HEK293 (cell line): ENCODE measurements around the gene SARM1.
A peak's percentile ranks its signal among the peaks of the same experiment; 100 is the strongest.

ENCODE experiments used
- CTCF ChIA-PET: fragments of 350-600 bp; formaldehyde crosslinking; extraction: SDS; loops from one replicate; lab custom pipeline; 2021; ENCODE audit warnings: antibody characterized with exemption; lab: Yijun Ruan, JAX
- POLR2A ChIA-PET: fragments of 300-600 bp; formaldehyde crosslinking; extraction: SDS; loops from one replicate; lab custom pipeline; 2020; ENCODE audit warnings: antibody characterized with exemption, inconsistent platforms; lab: Yijun Ruan, JAX
- H3K27ac ChIP-seq: fragments of 200-500 bp; sonication (Bioruptor generic); 2 replicates; pipeline ENCODE4 v1.5.1; 2014; ENCODE audit warnings: low read depth, low read length, control low read depth, inconsistent platforms; ENCODE audit errors: extremely low read depth
- H3K36me3 ChIP-seq, 2 experiments: fragments of 200-500 bp in 1 of 2; sonication (Bioruptor generic) in 1 of 2; 1 replicate in 1 of 2; 2 replicates in 1 of 2; pipeline ENCODE4 v1.5.1; 2014 to 2017; ENCODE audit warnings: inconsistent platforms in 2 of 2, low read length in 2 of 2; ENCODE audit not compliant: control insufficient read depth in 2 of 2, insufficient read depth in 1 of 2
- H3K4me1 ChIP-seq: fragments of 200-500 bp; sonication (Bioruptor generic); 2 replicates; pipeline ENCODE4 v1.5.1; 2014; ENCODE audit warnings: mild to moderate bottlenecking, low read length, inconsistent platforms; ENCODE audit not compliant: control insufficient read depth, insufficient read depth
- H3K4me3 ChIP-seq: 2 replicates; pipeline ENCODE4 v1.5.1; 2011; ENCODE audit warnings: low read depth, mild to moderate bottlenecking, control low read depth, low read length, moderate library complexity
- H3K9me3 ChIP-seq: fragments of 200-500 bp; sonication (Bioruptor generic); 2 replicates; pipeline ENCODE4 v1.5.1; 2014; ENCODE audit warnings: low read depth, low read length, inconsistent platforms; ENCODE audit not compliant: control insufficient read depth, insufficient read depth
- BCL6B ChIP-seq: fragments of 450-650 bp; formaldehyde crosslinking; IDR thresholded peaks from 2 replicates; pipeline ENCODE4 v1.5.1; 2017; ENCODE audit warnings: missing biosample characterization, missing genetic modification characterization
- PRDM1 ChIP-seq: fragments of 450-650 bp; formaldehyde crosslinking; IDR thresholded peaks from 2 replicates; pipeline ENCODE4; 2016; ENCODE audit warnings: missing biosample characterization, missing genetic modification characterization
- PRDM10 ChIP-seq: fragments of 450-650 bp; formaldehyde crosslinking; IDR thresholded peaks from 2 replicates; pipeline ENCODE4 v1.5.1; 2016; ENCODE audit warnings: missing biosample characterization, missing genetic modification characterization
- SP7 ChIP-seq: fragments of 450-650 bp; formaldehyde crosslinking; IDR thresholded peaks from 2 replicates; pipeline ENCODE4 v1.5.1; 2016; ENCODE audit warnings: missing biosample characterization, missing genetic modification characterization
- WT1 ChIP-seq: fragments of 450-650 bp; formaldehyde crosslinking; IDR thresholded peaks from 2 replicates; pipeline ENCODE4 v1.5.1; 2016; ENCODE audit warnings: missing biosample characterization, missing genetic modification characterization
- ZBTB17 ChIP-seq: fragments of 450-650 bp; formaldehyde crosslinking; IDR thresholded peaks from 2 replicates; pipeline ENCODE4 v1.5.1; 2016; ENCODE audit warnings: missing biosample characterization, missing genetic modification characterization
- ZNF10 ChIP-seq: fragments of 450-650 bp; formaldehyde crosslinking; IDR thresholded peaks from 2 replicates; pipeline ENCODE4 v1.5.1; 2017; ENCODE audit warnings: missing biosample characterization, missing genetic modification characterization
- ZNF214 ChIP-seq: fragments of 450-650 bp; formaldehyde crosslinking; IDR thresholded peaks from 2 replicates; pipeline ENCODE4 v1.5.1; 2017; ENCODE audit warnings: missing biosample characterization, mild to moderate bottlenecking, missing genetic modification characterization, borderline replicate concordance
- ZNF248 ChIP-seq: fragments of 450-650 bp; formaldehyde crosslinking; IDR thresholded peaks from 2 replicates; pipeline ENCODE4 v1.5.1; 2017; ENCODE audit warnings: missing biosample characterization, missing genetic modification characterization
- ZNF274 ChIP-seq, 2 experiments: fragments of 200-500 bp in 1 of 2; fragments of 450-650 bp in 1 of 2; sonication (Bioruptor generic) in 1 of 2; formaldehyde crosslinking in 1 of 2; IDR thresholded peaks; 2 replicates each; pipeline versions ENCODE4 v1.5.1 to v1.6.1; 2014 to 2016; ENCODE audit warnings: borderline replicate concordance in 1 of 2, inconsistent platforms in 1 of 2, low read length in 1 of 2, missing biosample characterization in 1 of 2, missing genetic modification characterization in 1 of 2
- ZNF513 ChIP-seq: fragments of 450-650 bp; IDR thresholded peaks from 2 replicates; pipeline ENCODE4 v1.5.1; 2018; ENCODE audit warnings: missing biosample characterization, missing genetic modification characterization
- ZNF530 ChIP-seq: fragments of 450-650 bp; formaldehyde crosslinking; IDR thresholded peaks from 2 replicates; pipeline ENCODE4 v1.5.1; 2016; ENCODE audit warnings: low read depth, missing biosample characterization, missing genetic modification characterization
- ZNF629 ChIP-seq: fragments of 450-650 bp; formaldehyde crosslinking; IDR thresholded peaks from 2 replicates; pipeline ENCODE4 v1.5.1; 2017; ENCODE audit warnings: missing biosample characterization, missing genetic modification characterization
- ZNF747 ChIP-seq: fragments of 450-650 bp; formaldehyde crosslinking; IDR thresholded peaks from 2 replicates; pipeline ENCODE4 v1.5.1; 2016; ENCODE audit warnings: missing biosample characterization, missing genetic modification characterization
- ZSCAN30 ChIP-seq: fragments of 450-650 bp; IDR thresholded peaks from 2 replicates; pipeline ENCODE4 v1.5.1; 2018; ENCODE audit warnings: missing biosample characterization, mild to moderate bottlenecking, missing genetic modification characterization, moderate library complexity

Gene SARM1

GRCh38 chr17:28407130-28407973 lies 35.9 kb downstream of the SARM1 start (continued):
- no peak for TF ChIP-seq ZNF530 (tag by site-specific recombination)
- TF ChIP-seq BCL6B (tag by site-specific recombination): no peak
- no peak for TF ChIP-seq ZSCAN30 (tag by site-specific recombination)
- no peak for TF ChIP-seq ZNF274 (IDR thresholded peaks at IDR 0.05; ENCODE audit: low read length)
- no peak for TF ChIP-seq ZNF274 (tag by site-specific recombination; IDR thresholded peaks at IDR 0.05; ENCODE audit: borderline replicate concordance)

- CTCF ChIA-PET: interaction anchor here (1.4 to 2.9 kb wide), 4 partner anchors 9 to 176 kb away, joined by 3 to 41 read pairs (median 5); no protein-coding TSS in a partner anchor
- POLR2A ChIA-PET: interaction anchor here (0.6 to 1.6 kb wide), 5 partner anchors 8 to 995 kb away, joined by 3 to 7 read pairs (median 6); partner anchors contain the start of genes IFT20, POLDIP2 and TNFAIP1
- H3K9me3 ChIP-seq: no peaks in the 10 kb centered on the region
Observed at GRCh38 chr17:28407974-28408306, 36.4 kb downstream of the SARM1 start.

GRCh38 chr17:28412099-28412498 lies 40.6 kb downstream of the SARM1 start:
- H3K36me3 ChIP-seq: no peaks in the 10 kb centered on the region
- H3K9me3 ChIP-seq: no peaks in the 10 kb centered on the region
- H3K4me3 ChIP-seq: no peak overlapping the region
- TF ChIP-seq ZNF10 (tag by site-specific recombination) (no peak), PRDM1 (tag by site-specific recombination) (0 out of 2 replicates have a peak, but pooled peaks have one; percentile 24), ZNF513 (tag by site-specific recombination) (no peak), ZNF248 (tag by site-specific recombination) (no peak)
- no peaks in the 10 kb centered on the region for H3K4me1 ChIP-seq
- no peak overlapping the region for H3K27ac ChIP-seq
- CTCF ChIA-PET: interaction anchor here (0.5 kb wide), 1 partner anchor 107 kb away, joined by 3 read pairs; no protein-coding TSS in a partner anchor
- POLR2A ChIA-PET: no interaction called here

More at GRCh38 chr17:28407974-28408306, 36.4 kb downstream of the SARM1 start:
- Histone ChIP-seq H3K4me1 (no peaks in the 10 kb centered on the region), H3K27ac (peak overlapping the region; percentile 35; the same call in 1 of the 2 replicates), H3K36me3 (peaks cover 4 to 17% of the 10 kb centered on the region in 2 experiments; a peak in 1 of 3 replicates), H3K4me3 (no peak overlapping the region)
- TF ChIP-seq WT1 (tag by site-specific recombination): peak; percentile 12; the same call in 1 of the 2 replicates
- TF ChIP-seq ZBTB17 (tag by site-specific recombination): peak; percentile 10; the same call in 1 of the 2 replicates
- TF ChIP-seq ZNF214 (tag by site-specific recombination): no peak
- TF ChIP-seq PRDM10 (tag by site-specific recombination): peak; percentile 41; the same call in 1 of the 2 replicates
- no peak for TF ChIP-seq ZNF747 (tag by site-specific recombination)
- TF ChIP-seq SP7 (tag by site-specific recombination): 0 out of 2 replicates have a peak, but pooled peaks have one; percentile 2
- TF ChIP-seq ZNF629 (tag by site-specific recombination): 0 out of 2 replicates have a peak, but pooled peaks have one; percentile 5
